22Rv1 (cell line): Measurements from ENCODE around the gene DNAJB7.
A peak's percentile ranks its signal among the peaks of the same experiment; 100 is the strongest.
"Not testable (repeated sequence)": the region's sequence is repeated elsewhere in the genome, so short reads cannot be mapped to it uniquely, and the experiment has no call there.

ENCODE experiments used
- H3K27ac ChIP-seq: fragments of 450-650 bp; 2 replicates; pipeline ENCODE4 v1.5.1; 2017
- ZFX ChIP-seq: fragments of 450-650 bp; IDR thresholded peaks from 2 replicates; pipeline ENCODE4 v1.6.1; 2017; ENCODE audit warnings: antibody characterized with exemption, borderline replicate concordance
- TF ChIP-seq, protein P1 (sequence below): fragments of 450-650 bp; IDR thresholded peaks from 2 replicates; pipeline ENCODE4 v1.5.1; 2017; ENCODE audit warnings: mild to moderate bottlenecking

The DNAJB7 gene

DNA sequence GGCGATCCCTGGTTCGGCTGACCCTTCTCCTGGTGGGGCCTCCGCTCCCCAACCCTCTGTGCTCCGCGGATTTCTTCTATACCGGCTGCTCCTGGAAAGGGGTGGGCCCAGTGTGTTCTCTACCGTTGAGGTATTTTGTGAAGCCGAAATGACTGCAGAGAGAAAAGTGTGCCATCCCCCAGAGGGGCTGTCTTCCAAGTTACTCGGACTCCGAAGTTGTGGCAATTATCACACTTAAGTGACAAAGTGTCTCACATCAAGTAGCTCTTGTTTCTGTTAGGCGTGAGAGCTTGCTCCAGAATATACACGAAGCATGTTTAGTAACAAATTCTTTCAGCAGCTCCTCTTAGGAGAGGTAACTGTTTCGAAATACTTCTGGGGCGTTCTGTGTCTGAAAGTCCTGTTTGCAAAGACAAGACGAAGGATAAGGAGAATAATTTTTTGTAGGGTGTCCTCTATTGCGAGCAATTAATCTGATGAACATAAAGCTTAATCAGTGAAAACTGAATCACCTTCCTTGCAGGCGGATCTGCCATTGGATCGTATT is 4.5 kb downstream of the DNAJB7 start:
- H3K27ac ChIP-seq, result peak overlapping the region; percentile 95
- TF ChIP-seq, protein P1, sequence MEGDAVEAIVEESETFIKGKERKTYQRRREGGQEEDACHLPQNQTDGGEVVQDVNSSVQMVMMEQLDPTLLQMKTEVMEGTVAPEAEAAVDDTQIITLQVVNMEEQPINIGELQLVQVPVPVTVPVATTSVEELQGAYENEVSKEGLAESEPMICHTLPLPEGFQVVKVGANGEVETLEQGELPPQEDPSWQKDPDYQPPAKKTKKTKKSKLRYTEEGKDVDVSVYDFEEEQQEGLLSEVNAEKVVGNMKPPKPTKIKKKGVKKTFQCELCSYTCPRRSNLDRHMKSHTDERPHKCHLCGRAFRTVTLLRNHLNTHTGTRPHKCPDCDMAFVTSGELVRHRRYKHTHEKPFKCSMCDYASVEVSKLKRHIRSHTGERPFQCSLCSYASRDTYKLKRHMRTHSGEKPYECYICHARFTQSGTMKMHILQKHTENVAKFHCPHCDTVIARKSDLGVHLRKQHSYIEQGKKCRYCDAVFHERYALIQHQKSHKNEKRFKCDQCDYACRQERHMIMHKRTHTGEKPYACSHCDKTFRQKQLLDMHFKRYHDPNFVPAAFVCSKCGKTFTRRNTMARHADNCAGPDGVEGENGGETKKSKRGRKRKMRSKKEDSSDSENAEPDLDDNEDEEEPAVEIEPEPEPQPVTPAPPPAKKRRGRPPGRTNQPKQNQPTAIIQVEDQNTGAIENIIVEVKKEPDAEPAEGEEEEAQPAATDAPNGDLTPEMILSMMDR, result no peak
- TF ChIP-seq ZFX, result no peak

DNA sequence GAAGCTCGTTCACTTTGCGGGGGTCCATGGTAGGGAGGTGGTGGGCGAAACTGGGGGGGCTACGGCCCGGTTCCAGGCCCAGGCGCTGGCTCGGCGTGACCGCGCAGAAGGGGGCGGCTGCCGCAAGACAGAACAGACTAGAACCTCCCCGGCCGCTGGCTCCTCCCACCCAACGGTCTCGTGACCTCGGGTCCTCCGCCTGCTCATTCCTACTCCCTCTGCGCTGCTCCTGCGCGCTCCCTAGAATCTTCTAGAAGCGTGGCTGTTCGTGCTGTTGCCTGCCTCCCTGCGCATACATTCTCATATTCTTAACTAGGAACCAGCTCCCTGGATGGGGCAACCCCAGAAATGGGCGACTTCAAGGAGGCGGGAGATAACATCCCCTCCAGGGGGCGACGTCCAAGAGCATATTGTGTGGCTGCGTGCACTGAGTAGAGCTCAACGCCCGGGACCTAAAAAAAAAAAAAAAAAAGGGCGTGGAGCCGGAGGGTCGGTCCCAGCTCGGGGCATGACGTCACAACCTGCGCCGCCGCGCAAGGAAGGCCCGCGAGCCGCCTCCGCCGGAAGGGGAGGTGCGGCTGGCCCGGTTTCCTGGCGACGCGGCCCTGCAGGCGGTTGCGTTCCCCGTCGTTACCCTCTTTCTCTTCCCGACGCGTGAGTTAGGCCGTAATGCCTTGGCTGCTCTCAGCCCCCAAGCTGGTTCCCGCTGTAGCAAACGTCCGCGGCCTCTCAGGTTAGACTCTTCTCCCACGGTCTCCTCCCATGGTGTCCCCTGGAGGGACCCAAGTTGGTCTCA is 5.2 kb downstream of the DNAJB7 start, which contains the start of the genes ST13 and XPNPEP3:
ST13 (minus strand) TSS at position 127 of the 796 bp plus-strand sequence; CDS start at position 28, 99 bp downstream.
XPNPEP3 (plus strand) TSS at position 636 of the 796 bp plus-strand sequence; CDS start at position 670, 34 bp downstream.
- H3K27ac ChIP-seq, result peak within 1 kb of the TSS; percentile 95
- TF ChIP-seq ZFX, result no peak
- TF ChIP-seq, protein P1, result peak; percentile 12; the same call in 1 of the 2 replicates

DNA sequence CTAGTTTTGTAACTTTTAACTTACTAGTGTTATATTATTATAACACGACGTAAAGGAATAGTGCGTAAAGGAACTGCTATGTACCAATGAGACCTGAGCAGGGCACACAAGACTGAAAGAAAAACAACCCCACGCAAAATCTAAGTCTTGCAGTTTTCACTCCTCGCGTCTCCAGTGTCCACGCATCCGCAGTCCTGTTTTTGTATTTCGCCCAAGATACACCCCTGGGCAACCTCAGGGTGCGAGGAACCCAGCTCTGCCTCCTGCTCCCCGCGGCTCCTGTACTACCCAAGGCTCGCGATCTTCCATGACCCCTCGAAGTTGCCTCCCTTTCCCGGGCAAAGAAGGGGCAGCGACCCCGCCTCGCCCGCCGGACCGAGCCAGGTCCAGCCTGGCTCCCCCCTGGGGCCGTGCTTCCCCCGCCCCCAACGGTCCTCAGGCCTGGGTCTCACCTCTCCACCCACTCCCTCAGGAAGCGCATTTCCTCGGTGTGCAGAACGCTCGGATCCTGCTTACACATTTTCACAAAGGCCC is 5.9 kb downstream of the DNAJB7 start:
- TF ChIP-seq, protein P1, result no peak
- TF ChIP-seq ZFX, result no peak

DNA sequence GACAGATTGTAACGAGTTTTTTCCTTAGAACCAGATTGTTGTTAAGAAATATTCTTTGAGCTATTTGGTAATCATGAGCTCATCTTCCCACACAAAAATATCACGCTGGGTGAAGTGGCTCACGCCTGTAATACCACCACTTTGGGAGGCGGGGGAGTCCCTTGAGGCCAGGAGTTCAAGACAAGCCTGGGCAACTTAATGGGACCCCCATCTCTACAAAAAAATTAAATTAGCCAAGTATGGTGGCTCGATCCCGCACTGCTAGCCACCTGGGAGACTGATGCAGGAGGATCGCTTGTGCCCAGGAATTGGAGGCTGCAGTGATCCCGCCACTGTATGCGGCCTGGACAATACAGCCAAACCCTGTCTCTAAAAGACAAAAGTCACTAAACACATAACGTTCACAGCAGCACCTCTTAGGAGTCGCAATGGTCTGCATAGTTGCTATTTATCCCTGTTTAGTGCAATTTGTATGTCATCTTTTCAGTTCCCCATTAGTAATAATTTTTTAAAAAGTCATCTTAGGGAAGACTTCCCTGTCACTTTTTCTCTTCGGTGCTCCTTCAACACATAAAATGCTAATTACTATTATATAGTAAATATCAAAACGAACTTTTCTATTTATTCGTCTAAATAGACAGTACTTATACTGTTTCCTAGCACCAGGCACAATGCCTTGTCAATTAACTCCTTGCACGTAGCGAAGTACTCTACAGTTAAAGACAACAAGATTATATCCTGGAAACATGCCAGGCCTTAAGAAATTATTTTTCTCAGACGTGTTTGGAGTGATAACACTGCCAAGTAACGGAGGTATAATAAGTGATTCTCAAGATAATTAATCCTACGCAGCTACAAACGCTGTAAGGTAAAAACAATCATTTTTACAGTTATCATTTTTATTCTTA is 6.6 kb downstream of the DNAJB7 start:
- H3K27ac ChIP-seq, result peak overlapping the region; percentile 95
- TF ChIP-seq ZFX, result no peak
- TF ChIP-seq, protein P1, result no peak

More for the DNA sequence above, 5.9 kb downstream of the DNAJB7 start:
- H3K27ac ChIP-seq, result peak overlapping the region; percentile 95

DNA sequence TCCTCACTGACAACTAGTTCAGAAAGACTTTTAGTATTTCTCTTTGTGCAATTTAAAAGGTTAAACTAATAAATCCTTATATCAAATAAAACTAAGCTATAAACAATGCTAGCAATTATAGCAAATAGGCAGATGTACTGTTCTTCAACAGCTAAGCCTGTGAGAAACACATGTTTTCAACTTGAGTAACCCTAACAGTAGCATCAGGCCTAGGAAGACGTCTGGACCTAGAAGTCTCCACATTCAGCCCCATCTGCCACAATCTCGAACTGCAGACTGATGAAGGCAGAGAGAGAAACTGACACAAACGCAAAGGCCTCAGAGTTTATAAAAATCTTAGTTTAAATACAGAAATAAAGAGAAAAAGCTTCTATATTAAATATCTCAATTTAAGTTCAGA is 8.0 kb downstream of the DNAJB7 start:
- TF ChIP-seq, protein P1, result no peak
- TF ChIP-seq ZFX, result no peak
- no peak overlapping the region for H3K27ac ChIP-seq

DNA sequence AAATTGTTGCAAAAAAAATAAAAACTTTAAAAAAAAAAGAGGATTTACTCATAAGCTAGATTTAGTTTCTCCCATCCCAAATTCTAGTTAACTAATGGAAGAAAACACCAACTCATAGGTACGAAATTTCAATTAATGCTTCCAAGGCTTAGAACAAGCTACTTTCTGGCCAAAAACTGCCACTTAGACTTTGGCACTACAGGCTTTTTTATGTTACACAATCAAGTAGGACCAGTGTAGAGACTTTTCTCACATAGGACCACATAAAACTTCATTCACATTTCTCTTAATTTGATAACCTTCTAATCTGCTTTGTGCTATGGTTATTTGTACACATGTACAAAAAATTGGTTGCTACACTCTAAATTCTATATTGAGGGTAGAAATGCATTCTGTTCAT is 8.6 kb downstream of the DNAJB7 start:
- H3K27ac ChIP-seq, result no peak overlapping the region
- TF ChIP-seq, protein P1, result no peak
- TF ChIP-seq ZFX, result no peak

DNA sequence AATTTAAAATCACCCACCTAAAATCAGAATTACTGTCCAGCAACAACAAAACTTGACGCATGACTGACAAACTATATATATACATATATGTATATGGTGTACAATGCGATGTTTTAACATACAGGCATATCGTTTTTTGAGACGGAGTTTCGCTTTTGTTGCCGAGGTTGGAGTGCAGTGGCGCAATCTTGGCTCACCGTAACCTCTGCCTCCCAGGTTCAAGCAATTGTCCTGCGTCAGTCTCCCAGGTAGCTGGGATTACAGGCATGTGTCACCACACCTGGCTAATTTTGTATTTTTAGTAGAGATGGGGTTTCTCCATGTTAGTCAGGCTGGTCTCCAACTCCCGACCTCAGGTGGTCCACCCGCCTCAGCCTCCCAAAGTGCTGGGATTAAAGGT is 16.1 kb downstream of the DNAJB7 start:
- not testable (repeated sequence) for H3K27ac ChIP-seq
